GM12875 (cell line): ENCODE data around the gene NT5DC4.

ENCODE experiments used
- H3K4me3 ChIP-seq: one replicate; pipeline ENCODE4 v1.5.1; 2011; ENCODE audit warnings: low read depth, low read length, control low read depth
- CTCF ChIP-seq: IDR thresholded peaks from 2 replicates; pipeline ENCODE4 v1.5.1; 2011; ENCODE audit warnings: low read depth, mild to moderate bottlenecking, control low read depth, inconsistent platforms, low read length, moderate library complexity, borderline replicate concordance; ENCODE audit not compliant: insufficient read depth

Gene NT5DC4

GRCh38 chr2:112720785-112721184, at the start of gene NT5DC4:
Gene NT5DC4 (plus strand): TSS chr2:112721020. CDS start chr2:112721080, 60 bp downstream.
- TF ChIP-seq CTCF = no peak
- H3K4me3 ChIP-seq = no peak within 1 kb of the TSS

- no peak for TF ChIP-seq CTCF
- H3K4me3 ChIP-seq = no peak overlapping the region
Measured at GRCh38 chr2:112671801-112672200, 49.0 kb upstream of the NT5DC4 start.

GRCh38 chr2:112673008-112673407, 47.8 kb upstream of the NT5DC4 start:
- no peak overlapping the region for H3K4me3 ChIP-seq
- TF ChIP-seq CTCF = no peak

- TF ChIP-seq CTCF = no peak
- no peak overlapping the region for H3K4me3 ChIP-seq
Measured at GRCh38 chr2:112674229-112674628, 46.6 kb upstream of the NT5DC4 start.

DNA sequence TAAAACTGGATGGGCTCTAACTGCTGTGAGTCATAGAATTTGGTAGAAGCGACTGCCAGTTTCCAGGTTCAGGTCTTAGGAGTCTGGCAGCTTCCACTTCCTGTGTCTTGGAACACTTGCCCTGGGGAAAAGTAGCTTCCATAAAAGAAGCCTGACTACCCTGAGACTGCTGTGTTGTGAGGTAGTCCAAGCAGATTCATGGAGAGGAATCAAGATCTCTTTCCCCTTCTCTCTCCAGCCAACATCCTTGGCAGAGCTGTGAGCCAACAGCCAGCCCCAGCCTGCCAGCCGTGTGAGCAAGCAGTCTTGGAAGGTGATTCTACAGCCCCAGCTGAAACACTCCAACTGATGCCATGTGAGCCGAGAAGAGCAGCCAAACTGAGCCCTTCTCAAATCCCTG, 41.3 kb upstream of the NT5DC4 start:
- no peak for TF ChIP-seq CTCF
- H3K4me3 ChIP-seq = no peak overlapping the region

DNA sequence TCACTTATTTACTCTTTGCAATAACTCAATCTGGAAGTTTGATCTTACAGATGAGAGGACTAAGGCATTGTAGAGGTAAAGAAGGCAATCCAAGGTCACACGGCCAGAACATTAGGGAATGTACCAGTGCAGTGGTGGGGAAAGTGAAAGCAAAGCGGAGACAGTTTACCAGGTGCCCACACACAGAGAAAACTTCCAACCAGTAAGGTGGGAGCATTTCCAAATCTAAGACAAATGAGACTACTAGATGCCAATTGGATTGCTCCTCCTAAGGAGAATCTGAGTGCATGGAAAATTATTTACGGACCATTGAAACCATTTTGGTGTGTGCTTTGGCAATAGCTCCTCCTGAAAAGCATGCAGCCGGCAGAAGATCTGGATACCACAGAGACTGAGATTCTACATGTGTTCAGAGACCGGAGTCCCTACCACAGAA, 40.1 kb upstream of the NT5DC4 start:
- no peak for TF ChIP-seq CTCF
- H3K4me3 ChIP-seq = no peak overlapping the region

GRCh38 chr2:112682101-112682500, 38.7 kb upstream of the NT5DC4 start:
- no peak overlapping the region for H3K4me3 ChIP-seq
- TF ChIP-seq CTCF = no peak
